Suprapubic skin (tissue), 4 donors: ENCODE measurements around the gene ZNF317. TPM values are rescaled to one million over a fixed set of nuclear protein-coding genes. Genes with fewer than 3 reads are reported as not detected.

Experiments
- DNase-seq, 2 donors: peaks; one replicate each; pipeline ENCODE4 v3.0.0-alpha.2; 2019; ENCODE audit warnings: low spot score in 2 of 2
- H3K27ac ChIP-seq: fragments of 200-600 bp; sonication (generic); one replicate; pipeline ENCODE4 v1.5.1; 2019
- H3K27me3 ChIP-seq: fragments of 200-600 bp; sonication (generic); one replicate; pipeline ENCODE4 v1.5.1; 2019
- H3K36me3 ChIP-seq: fragments of 200-600 bp; sonication (generic); one replicate; pipeline ENCODE4 v1.5.1; 2019
- H3K4me1 ChIP-seq: fragments of 200-600 bp; sonication (generic); one replicate; pipeline ENCODE4 v1.5.1; 2019
- H3K4me3 ChIP-seq: fragments of 200-600 bp; sonication (generic); one replicate; pipeline ENCODE4 v1.5.1; 2019; ENCODE audit warnings: mild to moderate bottlenecking
- H3K9me3 ChIP-seq: fragments of 200-600 bp; sonication (generic); one replicate; pipeline ENCODE4 v1.5.1; 2019
- EP300 ChIP-seq: sonication (generic); formaldehyde crosslinking; IDR thresholded peaks from one replicate; pipeline ENCODE4 v1.6.1; 2017; ENCODE audit warnings: antibody characterized with exemption
- POLR2A ChIP-seq, 2 donors: fragments of 450-650 bp; IDR thresholded peaks; one replicate each; pipeline ENCODE4 v1.6.1; 2017; ENCODE audit warnings: antibody characterized with exemption in 2 of 2, mild to moderate bottlenecking in 2 of 2, moderate library complexity in 2 of 2
- POLR2AphosphoS5 ChIP-seq, 3 donors: sonication (generic); formaldehyde crosslinking; IDR thresholded peaks; one replicate each; pipeline ENCODE4 v1.6.1; 2017; ENCODE audit warnings: antibody characterized with exemption in 3 of 3
- WGBS: methylation state at CpG from one replicate; pipeline ENCODE4 v1.1.5; 2018; 5-methylcytosine and 5-hydroxymethylcytosine counted together
- total RNA-seq, 4 donors: library from RNA; depleted of rRNA; stranded (reverse); fragments of >200 nt; gene quantifications; one replicate each; pipeline ENCODE4 v1.1.0, GENCODE V29; 2016
- TF ChIP-seq, protein P1 (sequence below), 2 donors: fragments of 200-600 bp in 1 of 2; fragments of 450-650 bp in 1 of 2; sonication (generic) in 1 of 2; IDR thresholded peaks; one replicate each; pipeline ENCODE4 v1.5.1; 2016 to 2019; ENCODE audit warnings: antibody characterized with exemption in 2 of 2, mild to moderate bottlenecking in 1 of 2, moderate library complexity in 1 of 2

The ZNF317 gene
- total RNA-seq, 4 donors from 2014 or later: 18.9 to 35.8 (median 28.0) TPM

DNA sequence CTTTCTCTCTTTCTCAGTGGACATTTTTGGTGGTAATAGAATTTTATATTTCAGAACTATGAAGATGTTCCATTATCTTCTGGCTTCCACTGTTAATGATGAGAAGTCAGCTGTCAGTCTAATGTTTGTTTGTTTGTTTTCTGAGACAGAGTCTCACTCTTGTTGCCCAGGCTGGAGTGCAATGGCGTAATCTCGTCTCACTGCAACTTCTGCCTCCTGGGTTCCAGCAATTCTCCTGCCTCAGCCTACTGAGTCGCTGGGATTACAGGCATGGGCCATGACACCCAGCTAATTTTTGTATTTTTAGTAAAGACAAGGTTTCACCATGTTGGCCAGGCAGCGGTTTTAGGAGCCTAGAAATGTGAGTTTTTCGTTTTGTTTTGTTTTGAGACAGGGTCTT, 4.7 kb downstream of the ZNF317 start:
- Histone ChIP-seq H3K4me1 (peaks cover 16% of the 10 kb centered on the region), H3K27ac (no peak overlapping the region), H3K27me3 (no peaks in the 10 kb centered on the region), H3K4me3 (no peak overlapping the region), H3K36me3 (peaks cover 8% of the 10 kb centered on the region), H3K9me3 (peaks cover 33% of the 10 kb centered on the region)
- DNase-seq: no peak
- TF ChIP-seq, protein P1, sequence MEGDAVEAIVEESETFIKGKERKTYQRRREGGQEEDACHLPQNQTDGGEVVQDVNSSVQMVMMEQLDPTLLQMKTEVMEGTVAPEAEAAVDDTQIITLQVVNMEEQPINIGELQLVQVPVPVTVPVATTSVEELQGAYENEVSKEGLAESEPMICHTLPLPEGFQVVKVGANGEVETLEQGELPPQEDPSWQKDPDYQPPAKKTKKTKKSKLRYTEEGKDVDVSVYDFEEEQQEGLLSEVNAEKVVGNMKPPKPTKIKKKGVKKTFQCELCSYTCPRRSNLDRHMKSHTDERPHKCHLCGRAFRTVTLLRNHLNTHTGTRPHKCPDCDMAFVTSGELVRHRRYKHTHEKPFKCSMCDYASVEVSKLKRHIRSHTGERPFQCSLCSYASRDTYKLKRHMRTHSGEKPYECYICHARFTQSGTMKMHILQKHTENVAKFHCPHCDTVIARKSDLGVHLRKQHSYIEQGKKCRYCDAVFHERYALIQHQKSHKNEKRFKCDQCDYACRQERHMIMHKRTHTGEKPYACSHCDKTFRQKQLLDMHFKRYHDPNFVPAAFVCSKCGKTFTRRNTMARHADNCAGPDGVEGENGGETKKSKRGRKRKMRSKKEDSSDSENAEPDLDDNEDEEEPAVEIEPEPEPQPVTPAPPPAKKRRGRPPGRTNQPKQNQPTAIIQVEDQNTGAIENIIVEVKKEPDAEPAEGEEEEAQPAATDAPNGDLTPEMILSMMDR (IDR thresholded peaks at IDR 0.05): no peak
- TF ChIP-seq POLR2AphosphoS5 (IDR thresholded peaks at IDR 0.05) (no peak), POLR2A (IDR thresholded peaks at IDR 0.05) (no peak), EP300 (no peak)
- 99% methylated on average over 5 of the region's 5 CpGs for WGBS

DNA sequence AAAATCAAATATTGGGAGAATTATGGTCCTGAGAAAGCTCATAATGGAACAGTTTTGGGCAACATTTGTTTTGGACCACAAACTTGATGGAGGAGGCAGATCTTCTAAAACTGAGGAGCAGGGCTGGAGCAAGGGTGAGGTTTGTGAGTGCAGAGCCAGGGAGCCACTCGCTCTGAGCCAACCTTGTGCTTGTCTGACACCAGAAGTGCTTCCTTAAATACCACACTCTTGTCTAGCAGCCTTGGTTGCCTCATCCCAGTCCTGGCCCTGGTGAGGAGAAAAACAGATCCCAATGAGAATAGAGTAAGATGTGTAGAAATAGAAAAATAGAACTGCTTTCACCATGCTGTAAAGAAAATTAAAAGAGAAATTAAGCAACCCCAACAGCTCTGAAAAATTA, 6.7 kb downstream of the ZNF317 start:
- peaks cover 8% of the 10 kb centered on the region for H3K36me3 ChIP-seq
- 76% methylated on average over 1 of the region's 1 CpG for WGBS
- no peak for TF ChIP-seq POLR2A (IDR thresholded peaks at IDR 0.05)
- no peak for TF ChIP-seq POLR2AphosphoS5 (IDR thresholded peaks at IDR 0.05)
- no peak for TF ChIP-seq EP300
- TF ChIP-seq, protein P1 (IDR thresholded peaks at IDR 0.05): no peak

DNA sequence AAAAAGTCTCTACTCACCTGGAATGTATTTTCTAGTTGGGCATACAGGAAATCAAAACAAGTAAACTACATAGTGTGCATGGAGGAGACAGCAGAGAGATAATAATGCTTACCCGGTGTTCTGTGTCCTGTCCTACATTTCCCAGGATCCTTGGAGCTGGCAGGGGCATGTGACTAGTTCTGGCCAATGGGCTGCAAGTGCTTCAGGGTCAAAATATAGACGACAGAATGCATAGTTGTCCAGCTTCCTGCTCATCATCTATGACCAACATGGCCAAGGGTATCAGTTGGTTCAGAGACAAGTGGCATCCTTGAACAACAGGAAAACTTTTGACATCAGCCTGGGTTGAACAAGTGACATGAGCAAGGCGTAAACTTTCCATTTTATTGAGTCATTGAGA, 8.5 kb downstream of the ZNF317 start:
- DNase-seq: no peak
- peaks cover 41% of the 10 kb centered on the region for H3K9me3 ChIP-seq
- peaks cover 23% of the 10 kb centered on the region for H3K36me3 ChIP-seq
- TF ChIP-seq, protein P1 (IDR thresholded peaks at IDR 0.05): no peak
- TF ChIP-seq POLR2AphosphoS5 (IDR thresholded peaks at IDR 0.05): no peak
- TF ChIP-seq EP300: no peak
- TF ChIP-seq POLR2A (IDR thresholded peaks at IDR 0.05): no peak
- no peak overlapping the region for H3K27ac ChIP-seq
- 96% methylated on average over 3 of the region's 3 CpGs for WGBS
- H3K27me3 ChIP-seq: no peaks in the 10 kb centered on the region
- H3K4me3 ChIP-seq: no peak overlapping the region
- H3K4me1 ChIP-seq: no peaks in the 10 kb centered on the region

More for the DNA sequence above, 6.7 kb downstream of the ZNF317 start:
- H3K27ac ChIP-seq: no peak overlapping the region
- no peaks in the 10 kb centered on the region for H3K27me3 ChIP-seq
- no peak overlapping the region for H3K4me3 ChIP-seq
- DNase-seq: no peak
- H3K9me3 ChIP-seq: peaks cover 33% of the 10 kb centered on the region
- H3K4me1 ChIP-seq: peaks cover 1% of the 10 kb centered on the region

DNA sequence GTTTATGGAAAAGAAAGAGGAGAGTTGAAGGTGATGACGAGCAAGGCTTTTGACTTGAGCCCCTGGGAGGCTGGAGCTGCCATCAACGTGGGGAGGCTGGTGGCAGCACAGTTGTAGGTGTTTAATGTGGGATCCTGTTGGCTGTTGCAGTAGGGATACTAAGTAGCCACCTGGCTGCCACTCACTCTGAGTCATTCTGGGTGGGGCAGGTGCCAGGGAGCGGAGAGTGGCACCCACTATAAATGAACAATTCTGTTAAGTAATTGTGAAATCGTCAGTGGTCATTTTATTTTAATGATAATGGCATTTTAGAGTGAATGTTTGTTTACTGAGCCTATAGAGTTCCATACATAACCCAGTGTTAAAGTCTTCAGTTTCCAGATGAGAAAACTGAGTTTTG, 9.8 kb downstream of the ZNF317 start:
- H3K27me3 ChIP-seq: no peaks in the 10 kb centered on the region
- H3K27ac ChIP-seq: no peak overlapping the region
- H3K9me3 ChIP-seq: peaks cover 30% of the 10 kb centered on the region
- no peak overlapping the region for H3K4me3 ChIP-seq
- TF ChIP-seq POLR2AphosphoS5 (IDR thresholded peaks at IDR 0.05) (no peak), EP300 (no peak), POLR2A (IDR thresholded peaks at IDR 0.05) (no peak)
- TF ChIP-seq, protein P1 (IDR thresholded peaks at IDR 0.05): no peak
- WGBS: 96% methylated on average over 4 of the region's 4 CpGs
- no peak for DNase-seq
- H3K4me1 ChIP-seq: no peaks in the 10 kb centered on the region
- peaks cover 26% of the 10 kb centered on the region for H3K36me3 ChIP-seq

DNA sequence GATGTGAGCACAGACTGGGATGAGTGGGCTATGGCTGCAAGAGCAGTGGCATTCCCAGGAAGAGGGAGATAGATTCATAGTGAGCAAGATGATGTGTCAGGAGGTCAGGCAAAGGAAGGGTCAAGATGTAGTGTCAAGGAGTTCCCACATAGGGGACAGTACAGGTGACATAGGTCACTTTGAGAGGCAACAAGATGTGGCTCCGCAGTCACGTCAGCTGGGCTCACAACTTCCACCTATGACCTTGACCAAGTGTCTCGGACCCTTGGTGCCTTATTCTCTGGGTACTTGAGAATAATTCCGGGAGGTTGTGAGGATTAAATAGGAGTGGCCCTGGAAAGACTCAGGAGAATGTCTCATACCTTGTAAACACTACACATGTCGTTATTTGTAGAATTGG, 10.5 kb downstream of the ZNF317 start:
- Histone ChIP-seq H3K9me3 (peaks cover 24% of the 10 kb centered on the region), H3K36me3 (peaks cover 32% of the 10 kb centered on the region), H3K4me3 (no peak overlapping the region), H3K27ac (no peak overlapping the region), H3K27me3 (no peaks in the 10 kb centered on the region), H3K4me1 (no peaks in the 10 kb centered on the region)
- TF ChIP-seq EP300 (no peak), POLR2AphosphoS5 (IDR thresholded peaks at IDR 0.05) (no peak), POLR2A (IDR thresholded peaks at IDR 0.05) (no peak)
- TF ChIP-seq, protein P1 (IDR thresholded peaks at IDR 0.05): no peak
- no peak for DNase-seq
- 96% methylated on average over 5 of the region's 5 CpGs for WGBS
